OCI-LY3 (cell line): ENCODE data around the gene TIPARP.

Source experiments
- EZH2phosphoT487 ChIP-seq: fragments of 200-600 bp; shearing (Covaris generic); IDR thresholded peaks from 2 replicates; pipeline ENCODE4 v1.6.1; 2018; ENCODE audit warnings: antibody characterized with exemption, mixed run types, low read depth
- TF ChIP-seq, protein P1 (sequence below): fragments of 200-600, 300-600 bp; sonication (generic); IDR thresholded peaks from 2 replicates; pipeline ENCODE4 v1.5.1; 2014; ENCODE audit warnings: antibody characterized with exemption, low read length, low read depth

DNA sequence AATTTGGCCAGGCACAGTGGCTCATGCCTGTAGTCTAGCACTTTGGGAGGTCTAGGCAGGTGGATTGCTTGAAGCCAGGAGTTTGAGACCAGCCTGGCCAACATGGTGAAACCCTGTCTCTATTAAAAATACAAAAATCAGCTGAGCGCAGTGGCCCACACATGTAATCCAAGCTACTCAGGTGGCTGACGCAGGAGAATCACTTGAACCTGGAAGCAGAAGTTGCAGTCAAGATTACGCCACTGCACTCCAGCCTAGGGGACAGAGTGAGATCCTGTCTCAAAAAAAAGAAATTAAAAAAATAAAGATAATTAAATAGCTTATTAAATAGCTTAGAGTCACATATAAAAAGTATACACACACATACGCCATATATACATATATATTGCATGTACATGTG is 3.7 kb upstream of the TIPARP start:
- TF ChIP-seq, protein P1, sequence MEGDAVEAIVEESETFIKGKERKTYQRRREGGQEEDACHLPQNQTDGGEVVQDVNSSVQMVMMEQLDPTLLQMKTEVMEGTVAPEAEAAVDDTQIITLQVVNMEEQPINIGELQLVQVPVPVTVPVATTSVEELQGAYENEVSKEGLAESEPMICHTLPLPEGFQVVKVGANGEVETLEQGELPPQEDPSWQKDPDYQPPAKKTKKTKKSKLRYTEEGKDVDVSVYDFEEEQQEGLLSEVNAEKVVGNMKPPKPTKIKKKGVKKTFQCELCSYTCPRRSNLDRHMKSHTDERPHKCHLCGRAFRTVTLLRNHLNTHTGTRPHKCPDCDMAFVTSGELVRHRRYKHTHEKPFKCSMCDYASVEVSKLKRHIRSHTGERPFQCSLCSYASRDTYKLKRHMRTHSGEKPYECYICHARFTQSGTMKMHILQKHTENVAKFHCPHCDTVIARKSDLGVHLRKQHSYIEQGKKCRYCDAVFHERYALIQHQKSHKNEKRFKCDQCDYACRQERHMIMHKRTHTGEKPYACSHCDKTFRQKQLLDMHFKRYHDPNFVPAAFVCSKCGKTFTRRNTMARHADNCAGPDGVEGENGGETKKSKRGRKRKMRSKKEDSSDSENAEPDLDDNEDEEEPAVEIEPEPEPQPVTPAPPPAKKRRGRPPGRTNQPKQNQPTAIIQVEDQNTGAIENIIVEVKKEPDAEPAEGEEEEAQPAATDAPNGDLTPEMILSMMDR, result no peak
- no peak for TF ChIP-seq EZH2phosphoT487
